CD4-positive, CD25-positive, alpha-beta regulatory T cell (primary cell): ENCODE measurements around the gene SUPT20H. TPM values are rescaled to one million over a fixed set of nuclear protein-coding genes. Genes with fewer than 3 reads are reported as not detected.

ENCODE experiments used
- ATAC-seq, 2 donors: fragments of 150-1000 bp; cut with Tn5 transposase; one replicate each; pipeline ENCODE4 v1.10.0; 2021; ENCODE audit warnings: low read depth in 2 of 2, moderate number of reproducible peaks in 2 of 2, moderate library complexity in 1 of 2
- DNase-seq, 3 donors: peaks; one replicate each; pipeline versions ENCODE4 v3.0.0 to v3.0.0-alpha.2; 2012 to 2022; ENCODE audit warnings: mixed read lengths in 1 of 3
- H3K27ac ChIP-seq: one replicate; pipeline ENCODE4 v1.7.0; 2013; ENCODE audit warnings: mild to moderate bottlenecking, low read length; ENCODE audit not compliant: insufficient read depth, poor library complexity, severe bottlenecking
- H3K27me3 ChIP-seq: one replicate; pipeline ENCODE4 v1.7.0; 2013; ENCODE audit warnings: low read length; ENCODE audit not compliant: control insufficient read depth, insufficient read depth
- H3K36me3 ChIP-seq: one replicate; pipeline ENCODE4 v1.7.0; 2013; ENCODE audit warnings: mild to moderate bottlenecking, low read length, moderate library complexity; ENCODE audit not compliant: control insufficient read depth, insufficient read depth
- H3K4me1 ChIP-seq: 2 replicates; pipeline ENCODE4 v1.7.0; 2013; ENCODE audit warnings: mild to moderate bottlenecking, low read length; ENCODE audit not compliant: insufficient read depth, control insufficient read depth, poor library complexity, severe bottlenecking
- H3K4me3 ChIP-seq: one replicate; pipeline ENCODE4 v1.7.0; 2013; ENCODE audit warnings: low read depth, mild to moderate bottlenecking, low read length, moderate library complexity
- H3K9me3 ChIP-seq, 2 experiments: 1 replicate in 1 of 2; 2 replicates in 1 of 2; pipeline ENCODE4 v1.7.0; 2013; ENCODE audit warnings: low read length in 2 of 2, mild to moderate bottlenecking in 1 of 2, moderate library complexity in 1 of 2; ENCODE audit not compliant: control insufficient read depth in 2 of 2
- H3K27ac Mint-ChIP-seq, 3 donors: one replicate each; pipeline ENCODE4 v1.8.0; 2020 to 2022; ENCODE audit warnings: mild to moderate bottlenecking in 3 of 3, mixed read lengths in 3 of 3, moderate library complexity in 2 of 3
- H3K27me3 Mint-ChIP-seq: one replicate; pipeline ENCODE4 v1.8.0; 2022; ENCODE audit warnings: mild to moderate bottlenecking, mixed read lengths
- H3K36me3 Mint-ChIP-seq: one replicate; pipeline ENCODE4 v1.8.0; 2020; ENCODE audit warnings: mixed read lengths
- H3K4me1 Mint-ChIP-seq, 4 donors: one replicate each; pipeline ENCODE4 v1.8.0; 2020 to 2022; ENCODE audit warnings: mixed read lengths in 4 of 4, mild to moderate bottlenecking in 1 of 4
- H3K4me3 Mint-ChIP-seq, 4 donors: one replicate each; pipeline ENCODE4 v1.8.0; 2020 to 2022; ENCODE audit warnings: mild to moderate bottlenecking in 4 of 4, mixed read lengths in 4 of 4, moderate library complexity in 3 of 4
- H3K9me3 Mint-ChIP-seq, 7 donors: one replicate each; pipeline ENCODE4 v1.8.0; 2020 to 2022; ENCODE audit warnings: mixed read lengths in 7 of 7, mild to moderate bottlenecking in 3 of 7, moderate library complexity in 2 of 7
- polyA plus RNA-seq, 4 donors: library from polyadenylated mRNA; unstranded; fragments of 300-500 nt; fragmentation: Illumina TruSeq; gene quantifications; one replicate each; pipeline ENCODE4 v1.2.3, GENCODE V29; 2021
- total RNA-seq: library from RNA; stranded (reverse); gene quantifications from one replicate; pipeline ENCODE4 v1.2.3, GENCODE V29; 2022

Gene SUPT20H
- total and polyA plus RNA-seq, 5 donors from 2014 or later = 48.2 to 86.4 (median 52.9) TPM

- Mint-ChIP-seq H3K27me3 (no peaks in the 10 kb centered on the region), H3K36me3 (peaks cover 27% of the 10 kb centered on the region), H3K9me3 (peaks cover 0 to 5% (median 0%) of the 10 kb centered on the region in 7 donors), H3K4me1 (peaks cover 0 to 9% (median 0%) of the 10 kb centered on the region in 4 donors), H3K27ac (no peak overlapping the region), H3K4me3 (no peak overlapping the region)
- Histone ChIP-seq H3K27ac (no peak overlapping the region), H3K27me3 (no peaks in the 10 kb centered on the region), H3K4me1 (no peaks in the 10 kb centered on the region), H3K36me3 (peaks cover 52% of the 10 kb centered on the region), H3K9me3 (peaks cover 3% of the 10 kb centered on the region in 2 experiments), H3K4me3 (no peak overlapping the region)
- peak in 1 of 3 donors; percentile 21 for DNase-seq
- ATAC-seq = no peak
Measured at GRCh38 chr13:36975172-36975571, 84.3 kb downstream of the SUPT20H start.

- H3K9me3 Mint-ChIP-seq = peaks cover 0 to 5% (median 0%) of the 10 kb centered on the region in 7 donors
- H3K4me3 Mint-ChIP-seq = no peak overlapping the region
- Histone ChIP-seq H3K27ac (no peak overlapping the region), H3K9me3 (peaks cover 3% of the 10 kb centered on the region in 2 experiments), H3K36me3 (peaks cover 54% of the 10 kb centered on the region), H3K4me3 (no peak overlapping the region), H3K27me3 (no peaks in the 10 kb centered on the region), H3K4me1 (no peaks in the 10 kb centered on the region)
- H3K36me3 Mint-ChIP-seq = peaks cover 24% of the 10 kb centered on the region
- DNase-seq (no peak), ATAC-seq (no peak)
- H3K4me1 Mint-ChIP-seq = peaks cover 0 to 9% (median 0%) of the 10 kb centered on the region in 4 donors
- no peaks in the 10 kb centered on the region for H3K27me3 Mint-ChIP-seq
- no peak overlapping the region for H3K27ac Mint-ChIP-seq
Measured at GRCh38 chr13:36973621-36974295, 85.7 kb downstream of the SUPT20H start.

- H3K4me1 ChIP-seq = no peaks in the 10 kb centered on the region
- ATAC-seq (no peak), DNase-seq (no peak)
- H3K9me3 Mint-ChIP-seq = peaks cover 0 to 5% (median 0%) of the 10 kb centered on the region in 7 donors
- peaks cover 3% of the 10 kb centered on the region in 2 experiments for H3K9me3 ChIP-seq
- no peak overlapping the region for H3K4me3 Mint-ChIP-seq
- peaks cover 0 to 12% (median 2%) of the 10 kb centered on the region in 4 donors for H3K4me1 Mint-ChIP-seq
- no peak overlapping the region for H3K27ac Mint-ChIP-seq
- H3K36me3 ChIP-seq = peaks cover 59% of the 10 kb centered on the region
- H3K4me3 ChIP-seq = no peak overlapping the region
- H3K27me3 ChIP-seq = no peaks in the 10 kb centered on the region
- H3K36me3 Mint-ChIP-seq = peaks cover 30% of the 10 kb centered on the region
- no peak overlapping the region for H3K27ac ChIP-seq
- H3K27me3 Mint-ChIP-seq = no peaks in the 10 kb centered on the region
Measured at GRCh38 chr13:36973009-36973408, 86.5 kb downstream of the SUPT20H start.

- H3K36me3 Mint-ChIP-seq = peaks cover 40% of the 10 kb centered on the region
Measured at GRCh38 chr13:36966404-36966803, 93.1 kb downstream of the SUPT20H start.

GRCh38 chr13:36965767-36966166 lies 93.7 kb downstream of the SUPT20H start:
- DNase-seq = no peak
- Mint-ChIP-seq H3K27me3 (no peaks in the 10 kb centered on the region), H3K4me1 (peaks cover 0 to 9% (median 4%) of the 10 kb centered on the region in 4 donors), H3K36me3 (peaks cover 40% of the 10 kb centered on the region), H3K4me3 (no peak overlapping the region), H3K9me3 (no peaks in the 10 kb centered on the region), H3K27ac (no peak overlapping the region)
- Histone ChIP-seq H3K27ac (no peak overlapping the region), H3K27me3 (no peaks in the 10 kb centered on the region), H3K4me3 (no peak overlapping the region), H3K36me3 (peaks cover 64% of the 10 kb centered on the region), H3K9me3 (no peaks in the 10 kb centered on the region), H3K4me1 (no peaks in the 10 kb centered on the region)
- ATAC-seq = no peak

More at GRCh38 chr13:36966404-36966803, 93.1 kb downstream of the SUPT20H start:
- Histone ChIP-seq H3K4me3 (no peak overlapping the region), H3K27ac (no peak overlapping the region), H3K27me3 (no peaks in the 10 kb centered on the region), H3K9me3 (no peaks in the 10 kb centered on the region), H3K36me3 (peaks cover 64% of the 10 kb centered on the region), H3K4me1 (no peaks in the 10 kb centered on the region)
- H3K27ac Mint-ChIP-seq = peak overlapping the region in 1 of 3 donors; percentile 76
- no peak overlapping the region for H3K4me3 Mint-ChIP-seq
- no peaks in the 10 kb centered on the region for H3K9me3 Mint-ChIP-seq
- H3K27me3 Mint-ChIP-seq = no peaks in the 10 kb centered on the region
- ATAC-seq (no peak), DNase-seq (no peak)
- peaks cover 0 to 9% (median 3%) of the 10 kb centered on the region in 4 donors for H3K4me1 Mint-ChIP-seq

GRCh38 chr13:36959456-36960116 lies 99.9 kb downstream of the SUPT20H start:
- ATAC-seq = no peak
- peaks cover 36% of the 10 kb centered on the region for H3K36me3 Mint-ChIP-seq
- no peaks in the 10 kb centered on the region for H3K9me3 ChIP-seq
- H3K27me3 ChIP-seq = no peaks in the 10 kb centered on the region
- H3K36me3 ChIP-seq = peaks cover 47% of the 10 kb centered on the region
- no peak overlapping the region for H3K27ac ChIP-seq
- no peak overlapping the region for H3K4me3 Mint-ChIP-seq
- peaks cover 0 to 10% (median 6%) of the 10 kb centered on the region in 4 donors for H3K4me1 Mint-ChIP-seq
- no peaks in the 10 kb centered on the region for H3K9me3 Mint-ChIP-seq
- no peak for DNase-seq
- H3K27me3 Mint-ChIP-seq = no peaks in the 10 kb centered on the region
- peak overlapping the region in 1 of 3 donors; percentile 8 for H3K27ac Mint-ChIP-seq
- H3K4me1 ChIP-seq = no peaks in the 10 kb centered on the region
- no peak overlapping the region for H3K4me3 ChIP-seq
